Measurements from ENCODE around the gene NXPE3. TPM values are rescaled to one million over a fixed set of nuclear protein-coding genes. Genes with fewer than 3 reads are reported as not detected.

Gene NXPE3
- total and polyA plus RNA-seq, 2 experiments from 2014 or later, result 4.9 to 7.3 TPM

- Histone ChIP-seq H3K9me3 (ENCODE audit: low read depth) (no peaks in the 10 kb centered on the region), H3K4me3 (peak overlapping the region; percentile 32), H3K4me1 (ENCODE audit: low read depth) (peaks cover 26% of the 10 kb centered on the region), H3K27me3 (no peaks in the 10 kb centered on the region), H3K27ac (peak overlapping the region; percentile 92), H3K36me3 (no peaks in the 10 kb centered on the region)
- peak; percentile 87 to 89 for DNase-seq (ENCODE audit: low read depth in 1 of 2, low spot score in 1 of 2)
- TF ChIP-seq, protein P1, sequence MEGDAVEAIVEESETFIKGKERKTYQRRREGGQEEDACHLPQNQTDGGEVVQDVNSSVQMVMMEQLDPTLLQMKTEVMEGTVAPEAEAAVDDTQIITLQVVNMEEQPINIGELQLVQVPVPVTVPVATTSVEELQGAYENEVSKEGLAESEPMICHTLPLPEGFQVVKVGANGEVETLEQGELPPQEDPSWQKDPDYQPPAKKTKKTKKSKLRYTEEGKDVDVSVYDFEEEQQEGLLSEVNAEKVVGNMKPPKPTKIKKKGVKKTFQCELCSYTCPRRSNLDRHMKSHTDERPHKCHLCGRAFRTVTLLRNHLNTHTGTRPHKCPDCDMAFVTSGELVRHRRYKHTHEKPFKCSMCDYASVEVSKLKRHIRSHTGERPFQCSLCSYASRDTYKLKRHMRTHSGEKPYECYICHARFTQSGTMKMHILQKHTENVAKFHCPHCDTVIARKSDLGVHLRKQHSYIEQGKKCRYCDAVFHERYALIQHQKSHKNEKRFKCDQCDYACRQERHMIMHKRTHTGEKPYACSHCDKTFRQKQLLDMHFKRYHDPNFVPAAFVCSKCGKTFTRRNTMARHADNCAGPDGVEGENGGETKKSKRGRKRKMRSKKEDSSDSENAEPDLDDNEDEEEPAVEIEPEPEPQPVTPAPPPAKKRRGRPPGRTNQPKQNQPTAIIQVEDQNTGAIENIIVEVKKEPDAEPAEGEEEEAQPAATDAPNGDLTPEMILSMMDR (IDR thresholded peaks at IDR 0.05; ENCODE audit: low read depth, low read length), result no peak
Measured at GRCh38 chr3:101827211-101828174, 48.5 kb downstream of the NXPE3 start.

GRCh38 chr3:101828276-101828675 is 49.3 kb downstream of the NXPE3 start:
- Histone ChIP-seq H3K4me3 (peak overlapping the region; percentile 32), H3K36me3 (no peaks in the 10 kb centered on the region), H3K4me1 (ENCODE audit: low read depth) (peaks cover 26% of the 10 kb centered on the region), H3K9me3 (ENCODE audit: low read depth) (no peaks in the 10 kb centered on the region), H3K27me3 (no peaks in the 10 kb centered on the region), H3K27ac (peak overlapping the region; percentile 92)
- TF ChIP-seq, protein P1 (IDR thresholded peaks at IDR 0.05; ENCODE audit: low read depth, low read length), result no peak
- no peak for DNase-seq (ENCODE audit: low read depth in 1 of 2, low spot score in 1 of 2)

- Histone ChIP-seq H3K27me3 (no peaks in the 10 kb centered on the region), H3K4me3 (peak overlapping the region; percentile 32), H3K36me3 (no peaks in the 10 kb centered on the region), H3K9me3 (ENCODE audit: low read depth) (no peaks in the 10 kb centered on the region), H3K4me1 (ENCODE audit: low read depth) (peaks cover 26% of the 10 kb centered on the region), H3K27ac (peak overlapping the region; percentile 92)
- TF ChIP-seq, protein P1 (IDR thresholded peaks at IDR 0.05; ENCODE audit: low read depth, low read length), result no peak
- DNase-seq (ENCODE audit: low read depth in 1 of 2, low spot score in 1 of 2), result peak in 1 of 2 donors; percentile 74
Measured at GRCh38 chr3:101828691-101829436, 49.9 kb downstream of the NXPE3 start.

DNA sequence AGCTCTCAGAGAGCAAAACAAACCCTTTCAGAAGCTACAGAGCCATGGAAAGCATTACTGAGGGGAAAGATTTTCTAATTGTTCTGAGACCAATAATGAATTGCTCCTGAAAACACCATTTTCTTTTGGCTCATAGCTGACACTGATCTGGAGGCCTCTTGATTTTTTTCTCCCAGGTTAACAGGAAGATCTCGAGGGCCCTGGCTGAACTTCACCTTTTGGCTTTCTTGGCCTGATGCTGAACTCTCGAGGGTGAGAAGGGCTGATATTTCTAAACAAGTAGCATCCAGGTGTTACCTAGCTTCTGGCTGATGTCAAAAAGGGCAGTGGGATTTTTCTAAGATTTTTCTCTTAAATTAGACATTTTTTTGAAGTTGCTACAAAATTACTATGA is 50.4 kb downstream of the NXPE3 start:
- peak overlapping the region; percentile 32 for H3K4me3 ChIP-seq
- H3K27me3 ChIP-seq, result no peaks in the 10 kb centered on the region
- no peaks in the 10 kb centered on the region for H3K36me3 ChIP-seq
- H3K27ac ChIP-seq, result peak overlapping the region; percentile 92
- no peak for DNase-seq (ENCODE audit: low read depth in 1 of 2, low spot score in 1 of 2)
- peaks cover 26% of the 10 kb centered on the region for H3K4me1 ChIP-seq (ENCODE audit: low read depth)
- no peaks in the 10 kb centered on the region for H3K9me3 ChIP-seq (ENCODE audit: low read depth)
- TF ChIP-seq, protein P1 (IDR thresholded peaks at IDR 0.05; ENCODE audit: low read depth, low read length), result no peak

DNA sequence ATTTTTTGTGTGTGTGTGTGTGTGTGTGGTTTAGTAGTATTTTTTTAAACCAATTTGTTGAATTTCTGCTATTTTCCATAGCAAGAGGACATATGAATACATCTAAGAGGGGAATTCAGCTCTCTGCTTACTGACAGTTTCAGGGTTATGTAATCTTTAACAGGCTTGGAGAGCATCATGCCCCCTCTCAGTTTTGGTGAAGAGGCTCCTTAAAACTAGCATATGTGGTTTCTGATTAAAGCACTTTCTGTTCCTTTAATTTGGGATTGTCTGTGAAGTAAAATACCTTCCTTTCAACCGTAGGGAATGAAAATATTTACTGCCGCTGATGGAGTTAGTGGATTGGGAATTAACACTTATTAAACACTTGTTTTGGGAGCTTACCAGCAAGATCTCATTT is 50.9 kb downstream of the NXPE3 start:
- TF ChIP-seq, protein P1 (IDR thresholded peaks at IDR 0.05; ENCODE audit: low read depth, low read length), result no peak
- no peaks in the 10 kb centered on the region for H3K9me3 ChIP-seq (ENCODE audit: low read depth)
- peaks cover 26% of the 10 kb centered on the region for H3K4me1 ChIP-seq (ENCODE audit: low read depth)
- no peaks in the 10 kb centered on the region for H3K27me3 ChIP-seq
- H3K27ac ChIP-seq, result peak overlapping the region; percentile 92
- H3K36me3 ChIP-seq, result no peaks in the 10 kb centered on the region
- DNase-seq (ENCODE audit: low read depth in 1 of 2, low spot score in 1 of 2), result no peak
- no peak overlapping the region for H3K4me3 ChIP-seq

Measured in cardiac muscle cell (in vitro differentiated cells and primary cell).